HG03442 (cell line): Measurements from ENCODE around the gene KCNRG.
"Not testable (repeated sequence)": the region's sequence is repeated elsewhere in the genome, so short reads cannot be mapped to it uniquely, and the experiment has no call there.

Experiments used
- ATAC-seq: cut with Tn5 transposase; IDR thresholded peaks from one replicate; pipeline ENCODE4 v1.9.1; 2021; ENCODE audit warnings: mild to moderate bottlenecking, moderate library complexity; ENCODE audit not compliant: unreplicated experiment

The KCNRG gene, protein sequence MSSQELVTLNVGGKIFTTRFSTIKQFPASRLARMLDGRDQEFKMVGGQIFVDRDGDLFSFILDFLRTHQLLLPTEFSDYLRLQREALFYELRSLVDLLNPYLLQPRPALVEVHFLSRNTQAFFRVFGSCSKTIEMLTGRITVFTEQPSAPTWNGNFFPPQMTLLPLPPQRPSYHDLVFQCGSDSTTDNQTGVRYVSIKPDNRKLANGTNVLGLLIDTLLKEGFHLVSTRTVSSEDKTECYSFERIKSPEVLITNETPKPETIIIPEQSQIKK

DNA sequence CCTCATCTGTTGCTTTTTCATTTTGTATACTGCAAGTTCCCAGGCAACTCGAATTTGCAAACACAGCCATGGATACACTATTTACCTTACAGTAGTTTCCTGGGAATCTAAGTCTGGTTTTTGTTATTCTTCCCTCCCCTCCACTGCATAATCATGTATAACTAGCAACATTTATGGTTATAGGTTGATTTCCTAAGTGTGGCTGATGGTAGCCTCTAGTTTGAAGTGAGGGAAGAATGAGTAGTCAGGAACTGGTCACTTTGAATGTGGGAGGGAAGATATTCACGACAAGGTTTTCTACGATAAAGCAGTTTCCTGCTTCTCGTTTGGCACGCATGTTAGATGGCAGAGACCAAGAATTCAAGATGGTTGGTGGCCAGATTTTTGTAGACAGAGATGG is at the start of gene KCNRG:
Gene KCNRG (plus strand): TSS at position 187 of the 400 bp plus-strand sequence. CDS start 50 bp downstream, at position 237.
- ATAC-seq = no peak

DNA sequence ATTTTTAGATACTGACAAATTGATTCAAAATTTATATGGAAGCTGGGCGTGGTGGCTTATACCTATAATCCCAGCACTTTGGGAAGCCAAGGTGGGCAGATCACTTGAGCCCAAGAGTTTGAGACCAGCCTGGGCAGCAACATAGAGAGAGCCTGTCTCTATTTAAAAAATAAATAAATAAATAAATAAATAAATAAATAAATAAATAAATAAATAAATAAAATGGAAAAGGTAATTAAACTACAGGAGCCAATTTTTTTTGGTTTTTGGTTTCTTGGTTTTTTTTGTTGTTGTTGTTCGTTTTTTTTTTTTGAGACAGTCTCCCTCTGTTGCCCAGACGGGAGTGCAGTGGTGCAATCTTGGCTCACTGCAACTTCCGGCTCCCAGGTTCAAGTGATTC is 47.8 kb upstream of the KCNRG start:
- ATAC-seq = no peak

DNA sequence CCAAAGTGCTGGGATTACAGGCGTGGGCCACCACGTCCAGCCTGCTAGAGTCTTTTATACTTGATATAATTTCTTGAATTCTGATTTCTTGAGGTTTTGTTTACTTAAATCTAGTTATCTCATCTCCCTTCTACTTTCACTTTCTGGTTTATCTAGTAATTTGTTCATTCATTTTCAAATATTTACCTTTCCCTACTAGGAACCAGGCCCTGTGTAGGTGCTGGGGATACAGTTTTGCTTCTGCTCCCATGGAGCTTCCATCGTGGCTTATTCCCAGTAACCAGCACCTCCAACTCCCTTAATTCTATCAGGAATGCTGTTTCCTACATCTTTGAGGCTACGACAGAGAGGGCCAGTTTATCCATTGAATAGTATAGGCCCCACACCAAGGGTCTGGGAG is 42.5 kb upstream of the KCNRG start:
- ATAC-seq = no peak

DNA sequence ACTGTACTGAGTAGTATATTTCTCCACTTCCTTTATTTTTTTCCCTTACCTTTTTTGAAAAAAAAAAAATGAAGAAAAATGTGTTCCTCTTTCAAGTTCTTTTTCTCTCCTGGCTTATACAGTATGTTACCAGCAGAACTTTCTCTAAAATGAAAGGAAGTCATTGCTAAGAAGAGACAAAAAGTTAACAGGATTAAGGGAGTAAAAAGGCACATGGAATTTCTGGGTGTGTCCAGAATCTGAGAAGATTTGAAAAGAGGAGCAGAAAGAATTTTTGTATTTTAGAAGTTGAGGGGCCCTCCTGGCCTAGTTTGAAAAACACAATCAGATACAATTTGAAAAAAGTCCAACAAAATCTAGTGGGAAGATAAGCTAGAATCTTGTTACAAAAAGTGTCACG is 39.4 kb upstream of the KCNRG start:
- ATAC-seq = no peak

GRCh38 chr13:49976314-49977258 is 38.7 kb upstream of the KCNRG start:
- ATAC-seq = peak; percentile 73

- no peak for ATAC-seq
Measured at GRCh38 chr13:49977992-49978391, 37.3 kb upstream of the KCNRG start.

GRCh38 chr13:49980266-49980665 is 35.0 kb upstream of the KCNRG start:
- ATAC-seq = no peak

- ATAC-seq = no peak
Measured at GRCh38 chr13:49985129-49985528, 30.1 kb upstream of the KCNRG start.

GRCh38 chr13:49986471-49986870 is 28.8 kb upstream of the KCNRG start:
- no peak for ATAC-seq

DNA sequence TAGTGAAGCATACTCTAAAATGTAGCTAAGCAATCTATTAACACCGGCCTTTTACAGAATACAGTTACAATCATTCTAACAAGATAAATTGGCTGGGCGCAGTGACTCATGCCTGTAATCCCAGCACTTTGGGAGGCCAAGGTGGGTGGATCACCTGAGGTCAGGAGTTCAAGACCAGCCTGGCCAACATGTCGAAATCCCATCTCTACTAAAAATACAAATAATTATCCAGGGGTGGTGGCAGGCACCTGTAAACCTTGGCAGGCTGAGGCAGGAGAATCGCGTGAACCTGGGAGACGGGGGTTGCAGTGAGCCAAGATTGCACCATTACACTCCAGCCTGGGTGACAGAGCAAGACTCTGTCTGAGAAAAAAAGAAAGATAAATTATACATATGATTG is 24.6 kb upstream of the KCNRG start:
- ATAC-seq = not testable (repeated sequence)

DNA sequence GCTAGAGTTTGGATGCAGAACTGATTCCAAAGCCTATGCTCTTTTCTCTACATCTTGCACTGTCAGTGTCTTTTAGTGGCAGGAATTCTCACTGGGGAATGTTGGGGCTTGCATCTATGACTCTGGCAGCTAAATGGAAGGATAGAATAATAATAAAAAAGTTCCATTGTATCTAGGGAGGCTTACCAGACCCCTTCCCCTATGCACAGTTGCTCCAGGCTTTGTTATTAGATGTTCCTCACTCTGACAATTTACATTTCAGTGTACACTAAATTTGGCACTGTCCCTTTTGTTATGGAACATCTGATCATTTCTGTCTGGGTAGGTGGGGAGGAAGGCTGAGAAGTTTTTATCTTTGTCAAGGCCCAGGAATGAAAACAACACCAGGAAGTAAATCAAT is 22.1 kb upstream of the KCNRG start:
- no peak for ATAC-seq

GRCh38 chr13:49993666-49994065 is 21.6 kb upstream of the KCNRG start:
- ATAC-seq = no peak

GRCh38 chr13:49995625-49996101 is 19.6 kb upstream of the KCNRG start:
- ATAC-seq = no peak

GRCh38 chr13:49996161-49996915 is 18.9 kb upstream of the KCNRG start:
- peak; percentile 38 for ATAC-seq

- peak; percentile 69 for ATAC-seq
Measured at GRCh38 chr13:49996951-49997895, 18.0 kb upstream of the KCNRG start, which contains the start of gene TRIM13. TSS of gene TRIM13 (plus strand) at chr13:49997042. CDS start at chr13:50011941, 14,899 bp downstream.

DNA sequence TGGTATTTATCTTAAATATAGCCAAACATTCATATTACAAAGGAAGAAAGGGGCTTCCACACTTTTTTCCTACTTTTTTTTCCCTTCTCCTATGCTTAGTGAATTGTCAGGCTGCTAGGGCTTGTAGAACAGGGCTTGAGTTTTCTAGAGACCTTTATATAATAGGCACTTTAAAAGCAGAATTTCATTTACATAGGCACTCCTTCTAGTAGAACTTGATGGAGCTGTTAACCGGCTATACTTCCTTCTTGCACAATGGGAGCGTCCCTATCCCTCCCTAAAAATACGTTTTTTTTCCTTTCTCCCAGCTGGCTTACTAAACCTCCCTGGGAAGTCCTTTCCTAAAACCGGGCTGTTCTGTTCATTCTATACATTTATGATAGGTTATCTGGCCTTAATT is 17.3 kb upstream of the KCNRG start:
- ATAC-seq = no peak

DNA sequence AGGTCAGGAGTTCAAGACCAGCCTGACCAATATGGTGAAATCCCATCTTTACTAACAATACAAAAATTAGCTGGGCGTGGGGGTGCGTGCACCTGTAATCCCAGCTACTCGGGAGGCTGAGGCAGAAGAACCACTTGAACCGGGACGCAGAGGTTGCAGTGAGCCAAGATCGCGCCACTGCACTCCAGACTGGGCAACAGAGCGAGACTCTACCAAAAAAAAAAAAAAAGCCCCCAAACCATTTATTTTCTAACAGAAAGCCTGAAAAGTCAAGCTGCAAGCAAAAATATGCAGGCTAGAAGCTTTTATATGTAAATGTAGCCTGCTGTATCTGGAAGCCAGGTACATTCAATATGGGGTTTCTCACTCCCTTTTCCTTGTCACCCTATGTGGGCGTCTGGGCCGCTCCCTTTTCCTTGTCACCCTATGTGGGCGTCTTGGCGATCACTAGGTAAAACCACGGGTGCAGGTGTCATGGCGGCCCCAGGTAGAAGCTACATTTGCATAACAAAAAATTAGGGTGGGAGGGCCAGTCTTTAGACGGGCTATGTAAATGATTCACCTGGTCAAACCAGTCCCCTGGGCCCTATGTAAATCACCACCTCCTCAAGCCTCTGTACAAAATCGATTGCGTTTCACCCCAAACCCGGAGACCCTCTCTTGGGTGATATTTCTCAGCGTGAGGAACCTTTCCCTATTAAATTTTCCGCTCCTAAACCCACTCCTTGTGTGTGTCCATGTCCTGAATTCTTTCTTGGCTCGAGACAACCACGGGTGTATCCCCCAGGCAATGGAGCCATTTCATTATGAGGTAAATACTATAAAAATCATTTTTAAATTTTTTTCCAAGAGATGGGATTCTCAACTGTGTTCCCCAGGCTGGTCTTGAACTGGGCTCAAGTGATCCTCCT is 16.3 kb upstream of the KCNRG start:
- no peak for ATAC-seq

DNA sequence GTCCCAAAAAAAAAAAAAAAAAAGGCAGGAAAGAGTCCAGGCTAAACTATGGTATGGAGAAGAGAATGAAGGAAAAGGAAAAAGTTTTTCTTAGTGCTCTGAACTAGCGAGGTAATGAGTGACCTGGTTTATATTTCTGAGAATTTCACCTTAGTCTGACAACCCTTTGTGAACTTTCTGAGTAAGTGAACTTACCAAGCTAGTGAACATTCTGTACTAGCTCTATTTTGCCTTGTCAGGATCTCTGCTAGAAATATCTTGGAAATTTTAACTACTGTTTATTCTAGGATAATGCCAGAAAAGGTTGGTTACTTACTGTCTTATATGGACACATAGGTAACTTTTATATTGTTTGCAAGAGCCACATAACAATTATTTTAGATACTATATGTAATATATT is 14.0 kb upstream of the KCNRG start:
- no peak for ATAC-seq
